GM11168 (cell line): ENCODE measurements around the gene LRFN2.

Experiments
- in situ Hi-C: fragments of 300-500 bp; cut with MboI; formaldehyde crosslinking; loops from one replicate; pipeline ENCODE4 v1.12.0; 2022; ENCODE audit warnings: low sequenced_read_pairs; ENCODE audit not compliant: unreplicated experiment

Gene LRFN2

GRCh38 chr6:40485300-40485699 is 101.9 kb downstream of the LRFN2 start:
- in situ Hi-C loops, result no loop called here

- in situ Hi-C loops, result no loop called here
Observed at GRCh38 chr6:40484066-40484465, 103.1 kb downstream of the LRFN2 start.

GRCh38 chr6:40482532-40482931 is 104.6 kb downstream of the LRFN2 start:
- in situ Hi-C loops, result no loop called here

DNA sequence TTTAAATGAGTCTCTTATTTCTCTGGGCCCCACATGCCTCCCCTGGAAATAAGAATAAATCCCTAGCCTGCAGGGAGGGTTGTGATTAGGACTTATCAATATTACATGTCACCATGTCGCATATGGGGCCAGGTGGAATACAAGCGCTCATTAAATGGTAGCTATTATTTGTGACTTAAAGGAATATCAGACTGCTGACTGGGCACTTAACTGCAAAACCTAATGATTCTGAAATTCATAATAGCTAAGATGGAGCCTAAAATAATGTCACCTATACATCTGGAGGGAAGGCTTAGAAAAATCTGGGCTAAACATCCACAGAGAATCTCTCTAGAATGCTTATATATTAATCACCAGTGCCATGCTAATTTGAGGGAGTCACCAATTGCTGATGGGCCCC is 106.5 kb downstream of the LRFN2 start:
- in situ Hi-C loops, result no loop called here

DNA sequence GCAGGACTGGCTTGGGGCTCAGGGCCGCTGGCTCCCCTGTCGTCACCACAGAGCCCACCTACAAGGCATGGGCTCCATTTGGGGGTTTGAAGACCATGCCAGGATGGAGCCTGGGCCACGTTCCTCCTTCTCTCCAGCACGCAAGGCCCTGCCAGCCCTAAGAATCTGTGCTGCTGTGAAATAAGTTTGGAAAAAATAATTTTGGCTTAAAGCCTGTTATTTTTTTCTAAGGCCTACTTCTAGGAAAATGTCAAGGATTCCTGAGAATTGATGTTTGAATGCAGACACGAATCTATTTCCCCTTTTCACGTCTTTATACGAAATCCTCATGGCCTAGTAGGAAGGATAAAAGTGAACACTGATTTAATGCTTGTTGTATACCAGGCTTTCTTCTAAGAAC is 107.5 kb downstream of the LRFN2 start:
- in situ Hi-C loops, result no loop called here

DNA sequence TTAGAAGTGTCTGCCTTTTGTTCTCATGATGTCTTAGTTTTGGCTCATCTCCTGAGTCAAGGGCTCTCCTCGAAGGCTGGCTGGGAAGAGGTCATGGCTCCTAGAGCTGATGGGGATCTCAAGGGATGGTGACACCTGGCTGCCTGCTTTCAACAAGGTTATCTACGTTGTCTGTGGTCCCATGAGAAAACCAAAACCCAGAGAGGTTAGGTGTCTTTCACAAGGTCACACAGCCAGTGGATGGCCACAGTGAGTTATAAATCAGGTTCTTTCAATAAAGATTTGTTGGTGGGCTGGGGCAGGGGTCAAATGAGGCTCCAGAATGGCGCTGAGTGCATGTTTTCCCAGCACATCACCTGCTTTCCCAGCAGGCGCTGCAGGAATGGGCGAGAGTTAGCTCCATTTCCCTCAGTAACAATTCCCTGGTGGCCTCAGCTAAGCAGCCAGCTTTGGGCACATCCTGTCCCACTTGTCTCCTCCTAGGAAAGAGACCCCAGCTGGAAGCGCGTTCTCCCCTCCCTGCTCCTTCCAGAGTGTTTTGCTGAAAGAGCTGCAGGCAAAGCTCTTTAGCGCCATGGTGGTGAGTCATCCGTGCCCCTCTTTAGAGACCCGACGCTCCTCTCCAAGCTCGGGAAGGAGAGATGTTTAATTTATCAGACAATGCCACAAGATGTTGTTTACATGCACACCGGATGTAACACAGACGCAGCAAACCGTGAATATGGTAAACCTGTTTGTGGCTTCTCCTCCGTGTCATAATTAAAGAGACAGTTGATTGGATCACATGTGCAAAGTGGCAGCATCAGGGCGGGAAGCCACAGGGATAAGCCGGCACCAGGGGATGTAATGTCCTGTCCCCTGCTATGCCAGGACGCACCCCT is 109.7 kb downstream of the LRFN2 start:
- in situ Hi-C loops, result no loop called here

DNA sequence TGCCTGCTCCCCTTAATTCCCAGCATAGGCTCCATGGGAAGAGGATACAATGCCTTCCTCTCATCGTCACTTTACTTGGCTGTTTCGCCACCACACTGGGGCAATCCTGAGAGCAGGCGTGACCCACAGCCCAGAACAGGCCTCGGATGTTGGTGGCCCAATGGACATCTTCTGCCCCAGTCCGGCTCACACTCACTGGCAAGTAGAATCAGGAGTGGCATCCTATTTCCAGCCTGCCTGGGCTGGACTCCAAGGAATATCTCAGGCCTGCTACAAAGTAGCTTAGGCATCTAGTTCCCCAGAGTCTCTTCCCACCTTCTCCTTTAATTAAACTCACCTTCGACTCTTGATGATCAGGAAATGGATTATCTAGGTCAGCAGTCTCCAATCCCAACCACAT is 110.5 kb downstream of the LRFN2 start:
- in situ Hi-C loops, result no loop called here

DNA sequence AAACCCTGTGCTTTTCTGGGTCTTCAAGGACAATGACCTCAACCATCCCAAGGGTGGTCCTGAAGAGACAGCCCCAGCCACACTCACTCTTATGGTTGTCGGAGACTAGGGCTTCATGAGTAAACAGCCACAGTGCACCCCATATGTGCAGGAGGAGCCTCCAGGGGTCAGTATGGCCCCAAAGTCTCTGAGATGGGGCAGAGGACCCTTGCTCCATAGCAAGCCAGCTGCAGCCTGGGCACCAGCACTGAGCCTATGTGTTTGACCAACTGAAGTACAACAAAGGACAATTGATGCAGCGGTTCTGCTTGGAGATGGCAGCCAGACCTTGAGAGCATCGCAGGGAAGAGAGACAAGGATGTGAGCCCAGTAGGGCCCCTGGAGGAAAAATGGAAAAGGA is 112.2 kb downstream of the LRFN2 start:
- in situ Hi-C loops, result no loop called here

- in situ Hi-C loops, result no loop called here
Observed at GRCh38 chr6:40473026-40473425, 114.1 kb downstream of the LRFN2 start.

DNA sequence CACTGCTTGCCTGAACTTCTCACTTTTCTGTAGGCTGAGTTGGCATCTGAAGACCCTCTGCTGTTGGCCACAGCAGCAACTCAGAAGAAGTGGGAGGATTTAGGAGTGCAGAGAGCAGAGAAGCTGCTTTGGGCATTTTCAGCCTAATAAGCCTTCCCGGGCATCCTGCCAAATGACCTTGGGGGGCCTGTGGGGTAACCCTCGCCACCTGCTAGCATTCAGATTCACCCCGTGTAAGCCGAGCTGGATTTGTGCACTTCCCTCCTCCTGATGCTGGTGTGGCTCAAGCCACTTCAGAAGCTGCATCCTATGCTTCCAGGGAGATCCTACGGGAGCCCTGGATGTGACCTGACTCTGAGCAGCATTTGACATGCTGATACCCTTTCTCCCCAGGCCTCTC is 114.8 kb downstream of the LRFN2 start:
- in situ Hi-C loops, result no loop called here

DNA sequence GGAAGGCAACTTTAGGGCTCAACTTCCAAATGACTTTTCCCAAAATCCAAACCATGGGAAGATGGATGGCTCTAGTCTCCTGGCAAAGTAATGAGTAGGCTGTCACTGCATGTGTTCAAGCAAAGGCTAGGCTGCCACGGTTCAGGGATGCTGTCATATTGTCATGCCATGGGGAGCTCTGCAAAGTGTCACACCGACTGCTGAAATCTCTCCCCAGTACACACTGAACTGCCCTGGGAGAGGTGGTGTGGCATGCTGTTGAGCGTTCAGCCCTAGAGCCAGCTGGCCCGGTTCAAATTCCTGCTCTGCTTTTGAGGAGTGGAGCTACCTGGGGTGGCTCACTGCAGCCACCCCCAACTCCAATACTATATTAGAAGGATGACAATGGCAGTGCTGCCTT is 115.9 kb downstream of the LRFN2 start:
- in situ Hi-C loops, result no loop called here

DNA sequence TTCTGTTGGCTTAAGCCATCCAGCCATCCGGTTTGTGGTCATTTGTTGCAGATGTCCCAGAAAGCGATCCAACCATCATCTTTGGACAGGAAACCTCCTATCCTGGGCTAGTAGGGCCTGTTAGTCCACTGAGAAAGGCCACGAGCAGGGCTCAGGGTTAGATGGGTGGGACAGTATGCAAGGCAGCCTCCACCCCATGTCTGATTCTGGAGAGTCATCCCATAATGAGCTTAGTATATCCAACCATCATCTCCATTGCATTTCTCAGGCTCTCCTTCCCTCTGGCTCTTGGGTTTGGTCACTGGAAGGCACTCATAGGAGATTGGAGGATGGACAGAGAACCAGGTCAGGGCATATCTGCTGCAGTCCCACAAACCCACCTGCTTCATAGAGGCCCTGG is 117.8 kb downstream of the LRFN2 start:
- in situ Hi-C loops, result no loop called here

DNA sequence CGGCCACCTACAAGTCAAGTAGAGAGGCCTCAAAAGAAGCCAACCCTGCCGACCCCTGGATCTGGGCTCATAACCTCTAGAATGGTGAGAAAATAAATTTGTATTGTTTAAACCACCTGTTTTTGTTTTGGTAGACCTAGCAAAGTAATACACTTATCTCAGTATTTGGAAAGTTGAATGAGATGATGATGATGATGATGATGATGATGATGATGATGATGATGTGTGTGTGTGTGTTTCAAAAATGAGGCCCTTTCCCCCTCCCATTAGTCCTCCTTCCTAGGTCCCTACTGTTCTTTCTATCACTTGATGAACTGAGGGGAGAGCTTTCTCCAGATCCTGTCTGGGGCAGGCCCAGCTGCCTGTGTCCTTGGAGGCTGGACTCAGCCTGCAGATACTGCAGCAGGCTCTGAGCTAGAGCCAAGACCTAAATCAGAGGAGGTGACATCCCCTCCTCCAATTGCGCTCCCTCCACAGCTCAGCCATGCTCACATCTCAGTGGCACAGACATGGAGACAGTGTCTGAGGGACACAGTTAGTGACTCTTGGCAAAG is 120.1 kb downstream of the LRFN2 start:
- in situ Hi-C loops, result no loop called here

DNA sequence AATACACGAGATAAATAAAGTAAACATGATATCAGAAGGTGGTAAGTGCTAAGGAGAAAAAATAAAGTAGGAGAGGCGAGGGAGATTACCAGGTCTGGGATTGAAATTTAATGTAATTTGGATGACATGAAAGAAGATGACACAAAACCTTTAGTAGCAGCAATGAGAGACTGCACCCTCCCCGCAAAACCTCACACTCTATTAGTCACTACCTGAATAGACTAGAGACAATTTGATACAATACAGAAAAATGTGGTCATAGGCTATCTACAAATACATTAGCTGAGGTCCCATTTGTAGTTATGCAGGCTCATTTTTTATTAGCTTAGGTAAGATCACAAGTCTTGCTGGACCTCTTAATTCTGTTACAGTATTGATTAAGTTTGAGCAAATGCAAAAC is 125.5 kb downstream of the LRFN2 start:
- in situ Hi-C loops, result no loop called here

- in situ Hi-C loops, result no loop called here
Observed at GRCh38 chr6:40460380-40460779, 126.8 kb downstream of the LRFN2 start.

- in situ Hi-C loops, result no loop called here
Observed at GRCh38 chr6:40457261-40457660, 129.9 kb downstream of the LRFN2 start.

GRCh38 chr6:40456390-40457013 is 130.7 kb downstream of the LRFN2 start:
- in situ Hi-C loops, result no loop called here

DNA sequence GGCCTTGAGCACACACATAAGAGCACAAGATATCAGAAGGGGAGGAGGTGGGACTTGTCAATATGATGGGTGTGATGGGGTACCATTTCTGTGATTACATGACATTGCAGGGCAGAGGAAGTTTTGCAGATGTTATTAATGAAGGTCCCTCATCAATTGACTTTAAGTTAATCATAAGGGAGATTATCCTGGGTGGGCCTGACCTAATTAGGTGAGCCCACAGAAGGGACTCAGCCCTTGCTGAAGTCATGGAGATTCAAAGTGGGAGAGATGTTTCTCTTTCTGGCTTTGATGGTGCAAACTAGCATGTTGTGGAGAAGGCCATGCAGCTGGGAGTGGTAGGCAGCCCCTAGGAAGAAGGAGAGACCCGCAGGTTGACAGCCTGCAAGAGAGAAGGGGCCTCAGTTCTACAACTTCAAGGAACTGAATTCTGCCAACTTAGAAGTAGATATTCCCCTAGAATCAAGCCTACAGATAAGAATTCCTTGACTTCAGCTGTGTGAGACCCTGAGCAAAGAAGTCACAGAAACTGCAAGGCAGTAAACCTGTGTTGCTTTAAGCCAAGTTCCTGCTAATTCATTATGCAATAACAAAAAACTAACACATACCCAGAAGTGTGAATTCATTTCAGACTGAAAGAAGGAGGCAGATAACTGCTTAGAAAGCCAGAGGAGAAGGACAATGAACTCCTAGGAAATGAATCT is 131.3 kb downstream of the LRFN2 start:
- in situ Hi-C loops, result no loop called here

DNA sequence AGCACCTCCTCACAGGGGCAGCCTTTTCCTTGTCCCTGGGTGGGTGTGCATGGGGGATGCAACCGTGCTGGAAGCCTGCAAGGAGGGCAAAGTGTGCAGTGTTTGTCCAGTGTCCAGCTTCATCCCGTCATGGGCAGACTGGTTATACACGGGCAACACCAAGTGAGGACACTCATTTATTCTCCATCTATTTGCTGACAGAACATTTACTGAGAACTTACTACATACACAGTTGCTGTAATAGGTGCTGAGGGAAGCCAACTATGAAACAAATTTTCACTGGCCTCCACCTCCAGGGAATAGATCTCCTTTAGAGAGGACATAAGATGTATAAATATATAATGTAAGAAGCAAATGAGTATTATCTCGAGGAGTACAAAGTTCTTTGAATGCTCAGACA is 136.7 kb downstream of the LRFN2 start:
- in situ Hi-C loops, result no loop called here

- in situ Hi-C loops, result no loop called here
Observed at GRCh38 chr6:40444811-40445210, 142.4 kb downstream of the LRFN2 start.

DNA sequence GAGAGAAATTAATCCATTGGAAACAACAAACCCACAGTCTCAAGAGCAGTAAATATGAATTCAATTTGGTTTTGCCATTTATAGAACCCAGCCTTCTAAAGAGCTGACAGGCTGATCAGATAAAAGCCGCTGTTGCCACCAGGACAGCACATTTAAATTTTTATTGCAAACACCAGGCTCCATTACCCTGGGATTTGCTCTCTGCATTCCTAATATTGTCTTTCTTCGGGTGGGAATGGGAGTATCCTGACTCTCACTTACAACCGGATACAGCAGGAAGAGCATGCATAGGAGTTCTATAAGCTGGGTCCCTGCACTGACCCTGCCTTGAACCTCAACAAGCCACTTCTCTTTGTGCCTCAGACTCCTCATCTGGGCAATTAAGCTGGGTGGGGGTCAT is 142.9 kb downstream of the LRFN2 start:
- in situ Hi-C loops, result no loop called here
